Measurements from ENCODE around the gene IQSEC1. TPM values are rescaled to one million over a fixed set of nuclear protein-coding genes. Genes with fewer than 3 reads are reported as not detected.

Gene IQSEC1
- total and polyA plus RNA-seq, 7 donors: 2.5 to 39.1 (median 23.9) TPM

DNA sequence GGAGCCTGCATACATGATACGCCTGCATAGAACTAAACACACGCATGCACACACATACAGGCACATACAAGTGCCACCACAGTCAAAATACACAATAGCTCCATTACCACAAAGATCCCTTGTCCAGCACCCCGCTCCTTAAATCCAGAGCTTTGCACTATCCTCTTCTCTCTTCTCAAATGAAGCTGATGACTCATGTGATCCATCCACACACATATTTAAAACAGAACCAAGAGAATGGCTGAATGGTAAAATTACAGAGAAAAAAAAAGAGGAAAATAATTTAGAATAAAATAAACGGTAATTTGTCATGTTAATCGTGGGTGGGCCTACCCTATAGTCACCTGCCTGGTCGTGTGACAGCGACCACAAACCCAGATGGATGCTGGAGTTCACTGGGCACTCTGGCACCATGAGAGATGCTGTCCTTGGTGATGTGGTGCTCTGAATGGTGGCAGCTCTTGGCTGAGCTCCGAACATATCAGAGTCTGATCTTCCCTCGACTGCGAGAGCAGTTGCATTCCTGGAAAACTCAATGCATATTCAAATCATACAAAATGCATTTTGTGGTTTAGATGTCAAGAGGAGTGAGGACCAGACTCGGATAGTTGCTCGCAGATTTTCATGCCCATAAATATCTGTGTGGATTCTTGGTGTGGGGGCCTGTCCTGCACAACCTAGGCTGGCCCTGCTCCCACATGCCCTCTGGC, 8.9 kb downstream of the IQSEC1 start:
- 78 to 88% methylated on average over 12 of the region's 12 CpGs for WGBS, 2 donors
- TF ChIP-seq POLR2AphosphoS5 (IDR thresholded peaks at IDR 0.05): no peak
- TF ChIP-seq, protein P1, sequence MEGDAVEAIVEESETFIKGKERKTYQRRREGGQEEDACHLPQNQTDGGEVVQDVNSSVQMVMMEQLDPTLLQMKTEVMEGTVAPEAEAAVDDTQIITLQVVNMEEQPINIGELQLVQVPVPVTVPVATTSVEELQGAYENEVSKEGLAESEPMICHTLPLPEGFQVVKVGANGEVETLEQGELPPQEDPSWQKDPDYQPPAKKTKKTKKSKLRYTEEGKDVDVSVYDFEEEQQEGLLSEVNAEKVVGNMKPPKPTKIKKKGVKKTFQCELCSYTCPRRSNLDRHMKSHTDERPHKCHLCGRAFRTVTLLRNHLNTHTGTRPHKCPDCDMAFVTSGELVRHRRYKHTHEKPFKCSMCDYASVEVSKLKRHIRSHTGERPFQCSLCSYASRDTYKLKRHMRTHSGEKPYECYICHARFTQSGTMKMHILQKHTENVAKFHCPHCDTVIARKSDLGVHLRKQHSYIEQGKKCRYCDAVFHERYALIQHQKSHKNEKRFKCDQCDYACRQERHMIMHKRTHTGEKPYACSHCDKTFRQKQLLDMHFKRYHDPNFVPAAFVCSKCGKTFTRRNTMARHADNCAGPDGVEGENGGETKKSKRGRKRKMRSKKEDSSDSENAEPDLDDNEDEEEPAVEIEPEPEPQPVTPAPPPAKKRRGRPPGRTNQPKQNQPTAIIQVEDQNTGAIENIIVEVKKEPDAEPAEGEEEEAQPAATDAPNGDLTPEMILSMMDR (IDR thresholded peaks at IDR 0.05): no peak
- TF ChIP-seq POLR2A (IDR thresholded peaks at IDR 0.05): no peak
- TF ChIP-seq EP300 (IDR thresholded peaks at IDR 0.05): no peak
- no peak overlapping the region for H3K27ac ChIP-seq

GRCh38 chr3:13063225-13063624, 10.0 kb downstream of the IQSEC1 start:
- no peaks in the 10 kb centered on the region for H3K27me3 ChIP-seq
- no peaks in the 10 kb centered on the region for H3K36me3 ChIP-seq
- intact Hi-C loops (cut with DNase I): no loop called here
- no peak for TF ChIP-seq POLR2A (IDR thresholded peaks at IDR 0.05)
- TF ChIP-seq EP300 (IDR thresholded peaks at IDR 0.05): no peak
- TF ChIP-seq, protein P1 (IDR thresholded peaks at IDR 0.05): no peak
- no peak for TF ChIP-seq POLR2AphosphoS5 (IDR thresholded peaks at IDR 0.05)
- WGBS, 2 donors: 77 to 81% methylated on average over 3 of the region's 3 CpGs
- no peaks in the 10 kb centered on the region for H3K4me1 ChIP-seq
- no peak overlapping the region for H3K27ac ChIP-seq
- no peak overlapping the region for H3K4me3 ChIP-seq
- H3K9me3 ChIP-seq: no peaks in the 10 kb centered on the region
- DNase-seq: no peak

More for the DNA sequence above, 8.9 kb downstream of the IQSEC1 start:
- no peaks in the 10 kb centered on the region for H3K36me3 ChIP-seq
- no peak overlapping the region for H3K4me3 ChIP-seq
- H3K27me3 ChIP-seq: no peaks in the 10 kb centered on the region
- H3K4me1 ChIP-seq: no peaks in the 10 kb centered on the region
- intact Hi-C loops (cut with DNase I): no loop called here
- H3K9me3 ChIP-seq: no peaks in the 10 kb centered on the region
- no peak for DNase-seq

DNA sequence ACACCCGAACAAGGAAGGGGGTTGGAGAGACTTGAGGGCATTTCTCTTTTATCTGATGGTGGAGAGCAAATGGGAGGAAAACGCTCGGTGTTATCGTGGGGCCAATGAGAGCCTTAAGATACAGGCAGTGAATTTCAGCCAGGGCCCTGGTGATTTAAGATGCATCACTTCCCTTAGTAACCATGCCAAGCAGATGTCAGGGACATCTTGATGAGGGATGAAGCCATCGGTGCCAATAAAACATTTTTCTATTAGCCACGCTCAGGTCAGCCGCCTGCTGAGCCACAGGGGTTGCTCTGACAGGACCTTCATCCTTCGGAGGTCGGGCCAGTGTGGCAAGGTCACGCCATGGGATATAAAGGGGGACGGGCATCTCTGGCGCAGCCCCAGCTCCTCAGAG, 10.6 kb downstream of the IQSEC1 start:
- no peak for DNase-seq
- no peaks in the 10 kb centered on the region for H3K4me1 ChIP-seq
- intact Hi-C loops (cut with DNase I): no loop called here
- TF ChIP-seq POLR2AphosphoS5 (IDR thresholded peaks at IDR 0.05): no peak
- TF ChIP-seq POLR2A (IDR thresholded peaks at IDR 0.05): no peak
- TF ChIP-seq EP300 (IDR thresholded peaks at IDR 0.05): no peak
- TF ChIP-seq, protein P1 (IDR thresholded peaks at IDR 0.05): no peak
- H3K36me3 ChIP-seq: no peaks in the 10 kb centered on the region
- H3K27me3 ChIP-seq: no peaks in the 10 kb centered on the region
- no peaks in the 10 kb centered on the region for H3K9me3 ChIP-seq
- 77 to 91% methylated on average over 12 of the region's 12 CpGs for WGBS, 2 donors
- H3K27ac ChIP-seq: no peak overlapping the region
- H3K4me3 ChIP-seq: no peak overlapping the region

- Histone ChIP-seq H3K4me3 (no peak overlapping the region), H3K4me1 (no peaks in the 10 kb centered on the region), H3K36me3 (no peaks in the 10 kb centered on the region), H3K27ac (no peak overlapping the region), H3K27me3 (no peaks in the 10 kb centered on the region), H3K9me3 (no peaks in the 10 kb centered on the region)
- intact Hi-C loops (cut with DNase I): no loop called here
- TF ChIP-seq, protein P1 (IDR thresholded peaks at IDR 0.05): no peak
- TF ChIP-seq EP300 (IDR thresholded peaks at IDR 0.05) (no peak), POLR2AphosphoS5 (IDR thresholded peaks at IDR 0.05) (no peak), POLR2A (IDR thresholded peaks at IDR 0.05) (no peak)
- DNase-seq: no peak
- WGBS, 2 donors: 82 to 87% methylated on average over 16 of the region's 16 CpGs
Observed at GRCh38 chr3:13060341-13060910, 12.8 kb downstream of the IQSEC1 start.

Measured in sigmoid colon (tissue), 7 donors.